Loucy (cell line): ENCODE data around the gene SH3RF2.

Source experiments
- H2AFZ ChIP-seq: fragments of 200-600 bp; sonication (generic); 2 replicates; pipeline ENCODE4 v1.6.0; 2016; ENCODE audit warnings: antibody characterized with exemption, mild to moderate bottlenecking, low read length, moderate library complexity
- H3F3A ChIP-seq: fragments of 200-600 bp; 2 replicates; pipeline ENCODE4 v1.6.0; 2016; ENCODE audit warnings: antibody characterized with exemption, low read depth, mild to moderate bottlenecking
- H3K27me3 ChIP-seq: fragments of 200-600 bp; sonication (generic); 2 replicates; pipeline ENCODE4 v1.6.1; 2014; ENCODE audit warnings: low read length, mild to moderate bottlenecking; ENCODE audit not compliant: insufficient read depth, poor library complexity, severe bottlenecking
- H3K36me3 ChIP-seq: fragments of 200-600 bp; sonication (generic); 2 replicates; pipeline ENCODE4 v1.6.1; 2016; ENCODE audit warnings: low read length; ENCODE audit not compliant: insufficient read depth
- H3K4me1 ChIP-seq: fragments of 200-600 bp; sonication (generic); 2 replicates; pipeline ENCODE4 v1.5.1; 2014; ENCODE audit warnings: low read length, mild to moderate bottlenecking; ENCODE audit not compliant: insufficient read depth, poor library complexity, severe bottlenecking
- H3K4me2 ChIP-seq: fragments of 200-600 bp; sonication (generic); 2 replicates; pipeline ENCODE4 v1.6.0; 2014; ENCODE audit warnings: antibody characterized with exemption, low read length, low read depth, mild to moderate bottlenecking; ENCODE audit not compliant: poor library complexity, severe bottlenecking
- H3K4me3 ChIP-seq: fragments of 200-600 bp; sonication (generic); 2 replicates; pipeline ENCODE4 v1.5.1; 2014; ENCODE audit warnings: low read length, mild to moderate bottlenecking, mixed read lengths; ENCODE audit not compliant: poor library complexity, severe bottlenecking
- H3K79me2 ChIP-seq: fragments of 200-600 bp; sonication (generic); 2 replicates; pipeline ENCODE4 v1.6.1; 2014; ENCODE audit warnings: low read length; ENCODE audit not compliant: insufficient read depth
- H3K9ac ChIP-seq: fragments of 200-600 bp; sonication (generic); 2 replicates; pipeline ENCODE4 v1.6.0; 2014; ENCODE audit warnings: mild to moderate bottlenecking, low read depth, low read length, moderate library complexity; ENCODE audit not compliant: poor library complexity, severe bottlenecking
- H3K9me2 ChIP-seq: fragments of 200-600 bp; sonication (generic); replicated peaks from 2 replicates; pipeline ENCODE4 v1.6.1; 2016; ENCODE audit warnings: low read depth, low read length, mixed read lengths
- H3K9me3 ChIP-seq: fragments of 200-600 bp; sonication (generic); 2 replicates; pipeline ENCODE4 v1.6.1; 2014; ENCODE audit warnings: mild to moderate bottlenecking, antibody characterized with exemption, low read length, low read depth; ENCODE audit not compliant: insufficient read depth
- H4K20me1 ChIP-seq: fragments of 200-600 bp; sonication (generic); 2 replicates; pipeline ENCODE4 v1.6.0; 2014; ENCODE audit warnings: antibody characterized with exemption, low read length, mild to moderate bottlenecking; ENCODE audit not compliant: insufficient read depth, poor library complexity, severe bottlenecking
- EZH2phosphoT487 ChIP-seq: fragments of 200-600 bp; IDR thresholded peaks from 2 replicates; pipeline ENCODE4 v1.6.1; 2018; ENCODE audit warnings: antibody characterized with exemption, mild to moderate bottlenecking, moderate library complexity, borderline replicate concordance
- TF ChIP-seq, protein P1 (sequence below): fragments of 200-600 bp; sonication (generic); conservative IDR thresholded peaks from 2 replicates; pipeline ENCODE4 v1.5.1; 2014; ENCODE audit warnings: mild to moderate bottlenecking, antibody characterized with exemption, low read length

Gene SH3RF2

DNA sequence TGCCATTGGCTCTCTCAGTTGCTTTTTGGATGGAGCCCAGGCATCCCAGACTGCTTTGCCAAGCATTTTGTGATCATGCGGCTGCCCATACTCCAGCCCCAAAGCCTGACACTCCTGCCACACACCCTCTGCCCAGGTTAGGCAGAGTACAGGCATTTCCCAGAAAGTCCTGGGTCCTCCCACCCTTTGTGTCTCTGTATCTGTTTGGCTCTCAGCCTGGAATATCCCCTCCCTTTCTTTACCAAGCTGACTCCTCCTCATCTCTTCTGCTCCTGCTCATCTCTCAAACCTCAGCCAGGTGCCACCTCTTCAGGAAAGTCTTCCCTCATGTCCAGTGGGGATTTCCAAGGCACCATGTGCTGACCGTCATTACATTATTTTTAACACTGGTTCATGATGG is 14.3 kb upstream of the SH3RF2 start:
- H3K4me3 ChIP-seq, result no peak overlapping the region
- no peaks in the 10 kb centered on the region for H3K27me3 ChIP-seq
- no peaks in the 10 kb centered on the region for H3K36me3 ChIP-seq
- H3K9me2 ChIP-seq, result no peaks in the 10 kb centered on the region
- TF ChIP-seq, protein P1, sequence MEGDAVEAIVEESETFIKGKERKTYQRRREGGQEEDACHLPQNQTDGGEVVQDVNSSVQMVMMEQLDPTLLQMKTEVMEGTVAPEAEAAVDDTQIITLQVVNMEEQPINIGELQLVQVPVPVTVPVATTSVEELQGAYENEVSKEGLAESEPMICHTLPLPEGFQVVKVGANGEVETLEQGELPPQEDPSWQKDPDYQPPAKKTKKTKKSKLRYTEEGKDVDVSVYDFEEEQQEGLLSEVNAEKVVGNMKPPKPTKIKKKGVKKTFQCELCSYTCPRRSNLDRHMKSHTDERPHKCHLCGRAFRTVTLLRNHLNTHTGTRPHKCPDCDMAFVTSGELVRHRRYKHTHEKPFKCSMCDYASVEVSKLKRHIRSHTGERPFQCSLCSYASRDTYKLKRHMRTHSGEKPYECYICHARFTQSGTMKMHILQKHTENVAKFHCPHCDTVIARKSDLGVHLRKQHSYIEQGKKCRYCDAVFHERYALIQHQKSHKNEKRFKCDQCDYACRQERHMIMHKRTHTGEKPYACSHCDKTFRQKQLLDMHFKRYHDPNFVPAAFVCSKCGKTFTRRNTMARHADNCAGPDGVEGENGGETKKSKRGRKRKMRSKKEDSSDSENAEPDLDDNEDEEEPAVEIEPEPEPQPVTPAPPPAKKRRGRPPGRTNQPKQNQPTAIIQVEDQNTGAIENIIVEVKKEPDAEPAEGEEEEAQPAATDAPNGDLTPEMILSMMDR, result no peak
- no peaks in the 10 kb centered on the region for H4K20me1 ChIP-seq
- no peak overlapping the region for H3K9ac ChIP-seq
- H3K9me3 ChIP-seq, result no peaks in the 10 kb centered on the region
- peaks cover 7% of the 10 kb centered on the region for H3K4me1 ChIP-seq
- no peaks in the 10 kb centered on the region for H3F3A ChIP-seq
- no peaks in the 10 kb centered on the region for H3K79me2 ChIP-seq
- H2AFZ ChIP-seq, result no peak overlapping the region
- no peak overlapping the region for H3K4me2 ChIP-seq

DNA sequence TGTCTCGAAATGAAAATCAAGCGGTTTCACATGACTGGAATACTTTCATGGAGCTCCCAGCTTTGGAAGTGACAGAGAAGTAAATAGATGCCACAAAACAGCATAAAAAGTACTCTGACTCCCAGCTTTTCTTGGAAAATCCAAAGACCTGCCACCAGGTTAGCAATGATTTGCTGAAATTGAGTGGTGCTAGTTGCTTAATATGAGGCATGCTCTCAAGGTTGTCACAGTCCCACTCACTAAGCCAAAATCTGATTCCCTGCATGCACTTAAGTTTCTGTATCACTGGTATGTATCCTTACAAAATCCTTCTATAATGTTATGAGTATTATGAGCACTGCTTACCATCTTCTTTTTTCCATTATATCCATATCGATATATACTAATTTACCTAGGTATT is 13.0 kb upstream of the SH3RF2 start:
- Histone ChIP-seq H3K9me2 (no peaks in the 10 kb centered on the region), H3K36me3 (no peaks in the 10 kb centered on the region)

DNA sequence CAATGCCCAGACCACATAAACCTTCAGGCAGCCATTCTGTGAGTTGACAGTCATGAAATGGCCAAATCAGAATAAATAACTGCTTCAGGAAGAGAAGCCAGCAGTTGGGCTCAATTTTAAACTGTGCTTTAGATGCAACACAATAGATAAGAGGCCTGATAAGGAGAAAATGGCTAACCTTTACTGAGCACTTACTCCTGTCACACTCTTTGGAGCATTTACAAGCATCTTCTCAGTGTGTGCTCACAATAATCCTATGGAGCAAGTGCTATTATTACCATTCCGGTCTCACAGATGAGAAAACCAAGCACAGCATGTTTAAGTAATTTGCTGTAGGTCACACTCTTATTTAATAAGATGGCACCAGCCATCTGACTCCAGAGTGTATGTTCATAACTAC is 11.5 kb upstream of the SH3RF2 start:
- H2AFZ ChIP-seq, result peak overlapping the region; percentile 23; the same call in 1 of the 2 replicates
- TF ChIP-seq, protein P1, result no peak
- H3K4me1 ChIP-seq, result peaks cover 7% of the 10 kb centered on the region
- H3K27me3 ChIP-seq, result no peaks in the 10 kb centered on the region
- H4K20me1 ChIP-seq, result no peaks in the 10 kb centered on the region
- no peaks in the 10 kb centered on the region for H3K9me3 ChIP-seq
- H3K9me2 ChIP-seq, result no peaks in the 10 kb centered on the region
- no peaks in the 10 kb centered on the region for H3K79me2 ChIP-seq
- no peaks in the 10 kb centered on the region for H3K36me3 ChIP-seq
- H3K9ac ChIP-seq, result no peak overlapping the region
- H3F3A ChIP-seq, result no peaks in the 10 kb centered on the region
- H3K4me3 ChIP-seq, result no peak overlapping the region
- H3K4me2 ChIP-seq, result no peak overlapping the region

More for the DNA sequence above, 13.0 kb upstream of the SH3RF2 start:
- Histone ChIP-seq H3K9ac (no peak overlapping the region), H4K20me1 (no peaks in the 10 kb centered on the region), H3K9me3 (no peaks in the 10 kb centered on the region), H3F3A (no peaks in the 10 kb centered on the region), H3K4me3 (no peak overlapping the region), H2AFZ (no peak overlapping the region), H3K4me1 (peaks cover 7% of the 10 kb centered on the region), H3K27me3 (no peaks in the 10 kb centered on the region), H3K79me2 (no peaks in the 10 kb centered on the region), H3K4me2 (no peak overlapping the region)
- TF ChIP-seq EZH2phosphoT487, result no peak
- TF ChIP-seq, protein P1, result no peak
